Peyer's patch (tissue), 4 donors: ENCODE data around the gene RRP8.

Experiments used
- POLR2A ChIP-seq, 2 donors: fragments of 450-650 bp; IDR thresholded peaks; one replicate each; pipeline ENCODE4 v1.5.1; 2017; ENCODE audit warnings: antibody characterized with exemption in 2 of 2, mild to moderate bottlenecking in 2 of 2, moderate library complexity in 2 of 2
- TF ChIP-seq, protein P1 (sequence below), 6 experiments: fragments of 450-650 bp in 4 of 6; fragments of 200-600 bp in 2 of 6; sonication (generic) in 1 of 6; IDR thresholded peaks; one replicate each; pipeline ENCODE4 v1.5.1; 2017 to 2019; ENCODE audit warnings: antibody characterized with exemption in 6 of 6, mild to moderate bottlenecking in 3 of 6, moderate library complexity in 1 of 6

GRCh38 chr11:6625156-6625831 lies 21.9 kb upstream of the RRP8 start:
- TF ChIP-seq, protein P1, sequence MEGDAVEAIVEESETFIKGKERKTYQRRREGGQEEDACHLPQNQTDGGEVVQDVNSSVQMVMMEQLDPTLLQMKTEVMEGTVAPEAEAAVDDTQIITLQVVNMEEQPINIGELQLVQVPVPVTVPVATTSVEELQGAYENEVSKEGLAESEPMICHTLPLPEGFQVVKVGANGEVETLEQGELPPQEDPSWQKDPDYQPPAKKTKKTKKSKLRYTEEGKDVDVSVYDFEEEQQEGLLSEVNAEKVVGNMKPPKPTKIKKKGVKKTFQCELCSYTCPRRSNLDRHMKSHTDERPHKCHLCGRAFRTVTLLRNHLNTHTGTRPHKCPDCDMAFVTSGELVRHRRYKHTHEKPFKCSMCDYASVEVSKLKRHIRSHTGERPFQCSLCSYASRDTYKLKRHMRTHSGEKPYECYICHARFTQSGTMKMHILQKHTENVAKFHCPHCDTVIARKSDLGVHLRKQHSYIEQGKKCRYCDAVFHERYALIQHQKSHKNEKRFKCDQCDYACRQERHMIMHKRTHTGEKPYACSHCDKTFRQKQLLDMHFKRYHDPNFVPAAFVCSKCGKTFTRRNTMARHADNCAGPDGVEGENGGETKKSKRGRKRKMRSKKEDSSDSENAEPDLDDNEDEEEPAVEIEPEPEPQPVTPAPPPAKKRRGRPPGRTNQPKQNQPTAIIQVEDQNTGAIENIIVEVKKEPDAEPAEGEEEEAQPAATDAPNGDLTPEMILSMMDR (IDR thresholded peaks at IDR 0.05), result no peak
- no peak for TF ChIP-seq POLR2A (IDR thresholded peaks at IDR 0.05)
